GM19193 (cell line): ENCODE data around the gene BACH2.

Source experiments
- POLR2A ChIP-seq: IDR thresholded peaks from 4 replicates; pipeline ENCODE4 v1.6.1; 2011; ENCODE audit not compliant: insufficient read depth, insufficient read length; ENCODE audit errors: extremely low read depth

Gene BACH2

GRCh38 chr6:90136176-90136575, 160.5 kb downstream of the BACH2 start:
- TF ChIP-seq POLR2A: no peak

DNA sequence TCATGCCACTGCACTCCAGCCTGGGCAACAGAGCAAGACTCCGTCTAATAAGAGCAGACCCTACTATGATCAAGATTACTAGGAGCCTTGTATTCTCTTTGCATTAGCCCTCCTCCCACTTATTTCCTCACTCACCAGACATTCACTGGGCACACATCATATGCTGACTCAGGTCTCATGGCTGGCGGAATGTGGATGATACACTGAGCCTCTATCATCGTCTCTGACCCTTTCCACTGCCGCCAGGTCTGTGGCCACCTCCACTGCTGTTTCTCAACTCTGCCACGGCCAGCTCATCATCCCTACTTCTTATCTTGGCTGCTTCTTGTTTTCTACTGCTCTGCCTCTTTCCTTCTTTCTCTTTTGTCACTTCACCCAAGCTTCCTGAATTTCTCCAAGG, 161.0 kb downstream of the BACH2 start:
- TF ChIP-seq POLR2A: no peak

- TF ChIP-seq POLR2A: no peak
Observed at GRCh38 chr6:90131614-90132423, 164.8 kb downstream of the BACH2 start.

DNA sequence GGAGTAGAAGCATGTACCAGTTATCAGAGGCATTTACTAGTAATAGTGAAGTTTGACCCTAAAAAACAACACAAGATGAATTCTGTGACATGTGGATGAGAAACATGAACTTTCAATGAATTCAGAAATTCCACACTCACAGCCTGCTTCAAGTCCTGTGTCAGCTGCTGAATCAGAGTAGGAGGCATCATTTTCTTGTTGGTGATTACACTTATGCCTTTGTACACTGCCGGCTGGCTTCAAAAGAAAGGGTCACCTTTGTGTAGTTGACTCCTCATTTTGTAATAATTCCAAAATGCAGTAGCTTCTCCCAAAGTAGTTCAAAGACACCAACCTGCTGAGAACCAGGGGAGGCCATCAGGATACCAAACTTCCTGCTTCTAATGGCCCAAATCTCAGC, 165.5 kb downstream of the BACH2 start:
- no peak for TF ChIP-seq POLR2A

- TF ChIP-seq POLR2A: no peak
Observed at GRCh38 chr6:90127595-90127994, 169.0 kb downstream of the BACH2 start.

GRCh38 chr6:90126839-90127238, 169.8 kb downstream of the BACH2 start:
- TF ChIP-seq POLR2A: no peak

- TF ChIP-seq POLR2A: no peak
Observed at GRCh38 chr6:90126181-90126580, 170.5 kb downstream of the BACH2 start.

- TF ChIP-seq POLR2A: no peak
Observed at GRCh38 chr6:90124874-90125510, 171.7 kb downstream of the BACH2 start.

- TF ChIP-seq POLR2A: no peak
Observed at GRCh38 chr6:90123831-90124230, 172.8 kb downstream of the BACH2 start.

DNA sequence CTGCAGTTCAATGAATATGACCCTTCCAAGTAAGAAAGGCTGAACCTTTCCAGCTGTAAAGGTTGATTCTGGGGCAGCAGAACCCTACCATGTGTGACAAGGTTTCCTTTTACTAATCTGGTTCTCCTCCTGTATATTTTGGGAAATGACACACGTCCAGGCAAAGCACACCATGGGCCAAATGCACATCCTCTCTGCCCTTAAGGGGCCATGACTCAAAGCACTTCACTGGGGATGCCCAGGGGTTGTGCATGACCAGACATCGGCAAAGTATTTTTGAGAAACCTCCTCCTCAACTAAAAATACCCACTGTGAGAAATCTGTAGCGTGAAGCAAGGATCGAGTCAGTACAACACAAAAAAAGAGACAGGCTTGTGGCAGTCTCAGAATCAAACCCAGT, 174.7 kb downstream of the BACH2 start:
- TF ChIP-seq POLR2A: no peak

- no peak for TF ChIP-seq POLR2A
Observed at GRCh38 chr6:90120327-90120726, 176.3 kb downstream of the BACH2 start.

DNA sequence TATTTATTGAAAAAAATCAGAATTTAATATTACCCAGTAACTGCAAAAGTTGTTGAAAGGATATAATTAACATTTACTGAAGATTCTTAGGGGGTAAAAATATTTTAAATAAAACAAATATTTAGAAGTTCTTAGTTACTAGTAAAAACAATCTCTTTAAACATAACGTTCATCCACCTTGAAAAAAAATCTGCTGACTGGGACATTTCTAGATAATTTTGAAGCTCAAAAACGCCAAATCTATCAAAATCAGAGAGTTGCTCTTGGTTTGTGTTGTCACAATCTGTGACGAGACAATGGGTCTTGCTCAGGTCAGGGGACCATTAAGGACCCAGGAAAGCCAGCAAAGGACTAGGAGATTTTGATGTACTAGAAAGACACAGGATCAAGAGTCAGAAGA, 177.0 kb downstream of the BACH2 start:
- no peak for TF ChIP-seq POLR2A

- TF ChIP-seq POLR2A: no peak
Observed at GRCh38 chr6:90118581-90118980, 178.1 kb downstream of the BACH2 start.

- no peak for TF ChIP-seq POLR2A
Observed at GRCh38 chr6:90118069-90118468, 178.6 kb downstream of the BACH2 start.

- TF ChIP-seq POLR2A: no peak
Observed at GRCh38 chr6:90113389-90113788, 183.3 kb downstream of the BACH2 start.

- TF ChIP-seq POLR2A: no peak
Observed at GRCh38 chr6:90111387-90111786, 185.3 kb downstream of the BACH2 start.
